Smooth muscle cell (in vitro differentiated cells): Measurements from ENCODE around the gene CTNNA3. TPM values are rescaled to one million over a fixed set of nuclear protein-coding genes. Genes with fewer than 3 reads are reported as not detected.

ENCODE experiments used
- DNase-seq: peaks from one replicate; lab custom pipeline; 2025; ENCODE audit not compliant: unreplicated experiment; lab: John Stamatoyannopoulos, UW
- H2AFZ ChIP-seq: fragments of 200-600 bp; sonication (generic); 2 replicates; pipeline ENCODE4 v1.6.0; 2016; ENCODE audit warnings: antibody characterized with exemption, low read depth, mild to moderate bottlenecking
- H3F3A ChIP-seq: fragments of 200-600 bp; sonication (generic); 2 replicates; pipeline ENCODE4 v1.6.0; 2017; ENCODE audit warnings: antibody characterized with exemption, low read depth
- H3K27ac ChIP-seq: fragments of 200-600 bp; sonication (generic); 2 replicates; pipeline ENCODE4 v1.5.1; 2016; ENCODE audit warnings: low read depth, mild to moderate bottlenecking
- H3K27me3 ChIP-seq: fragments of 200-600 bp; sonication (generic); 2 replicates; pipeline ENCODE4 v1.6.1; 2016; ENCODE audit warnings: low read depth, mild to moderate bottlenecking
- H3K36me3 ChIP-seq: fragments of 200-600 bp; sonication (generic); 2 replicates; pipeline ENCODE4 v1.5.1; 2016; ENCODE audit warnings: low read depth
- H3K4me1 ChIP-seq: fragments of 200-600 bp; sonication (generic); 2 replicates; pipeline ENCODE4 v1.5.1; 2016; ENCODE audit warnings: low read depth
- H3K4me2 ChIP-seq: fragments of 200-600 bp; sonication (generic); 2 replicates; pipeline ENCODE4 v1.6.0; 2016; ENCODE audit warnings: mild to moderate bottlenecking
- H3K4me3 ChIP-seq: fragments of 200-600 bp; sonication (generic); 2 replicates; pipeline ENCODE4 v1.5.1; 2016; ENCODE audit warnings: mild to moderate bottlenecking
- H3K79me2 ChIP-seq: fragments of 200-600 bp; sonication (generic); 2 replicates; pipeline ENCODE4 v1.6.0; 2016; ENCODE audit warnings: low read depth, mild to moderate bottlenecking
- H3K9ac ChIP-seq: fragments of 200-600 bp; sonication (generic); 2 replicates; pipeline ENCODE4 v1.6.0; 2016; ENCODE audit warnings: low read depth
- H3K9me3 ChIP-seq: fragments of 200-600 bp; sonication (generic); replicated peaks from 2 replicates; pipeline ENCODE4 v1.5.1; 2016; ENCODE audit warnings: low read depth
- H4K20me1 ChIP-seq: fragments of 200-600 bp; sonication (generic); 2 replicates; pipeline ENCODE4 v1.6.0; 2016; ENCODE audit warnings: low read depth
- CTCF ChIP-seq: fragments of 200-600 bp; sonication (generic); IDR thresholded peaks from 2 replicates; pipeline ENCODE4 v1.5.1; 2017; ENCODE audit warnings: borderline replicate concordance, mild to moderate bottlenecking, antibody characterized with exemption; ENCODE audit not compliant: insufficient read depth, poor library complexity, severe bottlenecking
- WGBS: methylation state at CpG from one replicate; pipeline ENCODE4 v1.1.7; 2016; ENCODE audit warnings: low lambda C conversion rate; 5-methylcytosine and 5-hydroxymethylcytosine counted together
- polyA plus RNA-seq: library from polyadenylated mRNA; unstranded; fragments of >200 nt; fragmentation: Nextera tagmentation; extraction: Ambion mirVana; gene quantifications from 2 replicates; pipeline ENCODE4 v1.2.1, GENCODE V29; 2016
- total RNA-seq: library from RNA; depleted of rRNA; stranded (reverse); fragments of >200 nt; gene quantifications from 2 replicates; pipeline ENCODE4 v1.2.3, GENCODE V29; 2014

CTNNA3 gene
- total and polyA plus RNA-seq, 2 experiments from 2014 or later = 1.3 TPM; not detected in 1

GRCh38 chr10:66910671-66911070, 785.3 kb downstream of the CTNNA3 start:
- Histone ChIP-seq H3K4me1 (no peaks in the 10 kb centered on the region), H4K20me1 (no peaks in the 10 kb centered on the region), H2AFZ (no peak overlapping the region), H3K27me3 (no peaks in the 10 kb centered on the region), H3K4me3 (no peak overlapping the region), H3K36me3 (no peaks in the 10 kb centered on the region), H3F3A (no peaks in the 10 kb centered on the region), H3K9ac (no peak overlapping the region), H3K79me2 (no peaks in the 10 kb centered on the region), H3K4me2 (no peak overlapping the region), H3K27ac (no peak overlapping the region), H3K9me3 (no peaks in the 10 kb centered on the region)
- no peak for DNase-seq
- 97% methylated on average over 5 of the region's 5 CpGs for WGBS
- TF ChIP-seq CTCF = no peak

GRCh38 chr10:66892871-66893270, 803.1 kb downstream of the CTNNA3 start:
- H4K20me1 ChIP-seq = no peaks in the 10 kb centered on the region
- no peaks in the 10 kb centered on the region for H3K36me3 ChIP-seq
- H3K79me2 ChIP-seq = no peaks in the 10 kb centered on the region
- no peak overlapping the region for H3K9ac ChIP-seq
- no peak overlapping the region for H3K4me2 ChIP-seq
- no peak for TF ChIP-seq CTCF
- H3K27me3 ChIP-seq = no peaks in the 10 kb centered on the region
- H2AFZ ChIP-seq = no peak overlapping the region
- WGBS = 43% methylated on average over 2 of the region's 2 CpGs
- no peaks in the 10 kb centered on the region for H3K9me3 ChIP-seq
- H3K4me1 ChIP-seq = no peaks in the 10 kb centered on the region
- H3K27ac ChIP-seq = no peak overlapping the region
- H3K4me3 ChIP-seq = no peak overlapping the region
- DNase-seq = no peak
- no peaks in the 10 kb centered on the region for H3F3A ChIP-seq

GRCh38 chr10:66888237-66888636, 807.8 kb downstream of the CTNNA3 start:
- Histone ChIP-seq H3K4me2 (no peak overlapping the region), H3K36me3 (no peaks in the 10 kb centered on the region), H3F3A (no peaks in the 10 kb centered on the region), H4K20me1 (no peaks in the 10 kb centered on the region), H3K27me3 (no peaks in the 10 kb centered on the region), H3K79me2 (no peaks in the 10 kb centered on the region), H3K27ac (no peak overlapping the region), H3K4me3 (no peak overlapping the region), H3K4me1 (no peaks in the 10 kb centered on the region), H3K9me3 (no peaks in the 10 kb centered on the region), H2AFZ (no peak overlapping the region), H3K9ac (no peak overlapping the region)
- no peak for DNase-seq
- no peak for TF ChIP-seq CTCF
- WGBS = 88% methylated on average over 1 of the region's 1 CpG

GRCh38 chr10:66886848-66887247, 809.1 kb downstream of the CTNNA3 start:
- no peak overlapping the region for H3K27ac ChIP-seq
- no peaks in the 10 kb centered on the region for H3K9me3 ChIP-seq
- no peaks in the 10 kb centered on the region for H3K27me3 ChIP-seq
- H2AFZ ChIP-seq = no peak overlapping the region
- no peaks in the 10 kb centered on the region for H4K20me1 ChIP-seq
- TF ChIP-seq CTCF = no peak
- H3K4me3 ChIP-seq = no peak overlapping the region
- no peaks in the 10 kb centered on the region for H3K79me2 ChIP-seq
- H3K4me1 ChIP-seq = no peaks in the 10 kb centered on the region
- H3F3A ChIP-seq = no peaks in the 10 kb centered on the region
- H3K9ac ChIP-seq = no peak overlapping the region
- H3K4me2 ChIP-seq = no peak overlapping the region
- no peaks in the 10 kb centered on the region for H3K36me3 ChIP-seq
- DNase-seq = no peak
